Right cardiac atrium (tissue), 5 donors: Measurements from ENCODE around the gene USP9Y. TPM values are rescaled to one million over a fixed set of nuclear protein-coding genes. Genes with fewer than 3 reads are reported as not detected.

Experiments
- ATAC-seq, 2 donors: fragments of 200-7000 bp; cut with Tn5 transposase; one replicate each; pipeline versions ENCODE4 v1.8.0 to v1.9.1; 2020; ENCODE audit warnings: moderate library complexity in 2 of 2, mild to moderate bottlenecking in 1 of 2
- DNase-seq, 3 donors: peaks; one replicate each; pipeline ENCODE4 v3.0.0-alpha.2; 2020
- H3K27ac ChIP-seq: one replicate; pipeline ENCODE4 v1.5.1; 2013; ENCODE audit warnings: mild to moderate bottlenecking, low read length, control low read depth, moderate library complexity
- H3K27me3 ChIP-seq: one replicate; pipeline ENCODE4 v1.6.1; 2013; ENCODE audit not compliant: control insufficient read depth, insufficient read depth
- H3K4me1 ChIP-seq: one replicate; pipeline ENCODE4 v1.6.1; 2013; ENCODE audit warnings: low read length; ENCODE audit not compliant: control insufficient read depth, insufficient read depth
- H3K4me3 ChIP-seq: one replicate; pipeline ENCODE4 v1.5.1; 2013; ENCODE audit warnings: low read length, control low read depth
- H3K9me3 ChIP-seq: one replicate; pipeline ENCODE4 v1.6.1; 2013; ENCODE audit warnings: low read length; ENCODE audit not compliant: control insufficient read depth
- WGBS: extraction: QIAGEN DNeasy Blood & Tissue Kit; methylation state at CpG from one replicate; pipeline ENCODE4 v1.1.7; 2013; 5-methylcytosine and 5-hydroxymethylcytosine counted together
- intact Hi-C, 4 donors: fragments of 100-400 bp; cut with DNase I; formaldehyde crosslinking; loops; one replicate each; pipeline versions ENCODE4 v1.11.0 to v1.14.0; 2022 to 2023
- polyA plus RNA-seq: library from polyadenylated mRNA; stranded (reverse); fragments of 200-250 nt; gene quantifications from one replicate; pipeline ENCODE4 v1.2.3, GENCODE V29; 2013
- total RNA-seq, 4 donors: library from RNA; stranded (reverse); fragmentation: NEBNext Ultra II Directional; extraction: Animal tissue kit (Norgen Biotek cat#: 25700); gene quantifications; one replicate each; pipeline ENCODE4 v1.2.1, GENCODE V29; 2021
- donor health status: healthy with polysubstance abuse.
- donor health status: DM: no; HTN: yes; CAD: no.
- donor health status: DM: no; HTN: no; CAD: no.
- donor health status: DM: no; HTN: yes; CAD: no; lungs with severe emphysema.
- donor health status: DM: yes; HTN: yes; CAD: no.

The USP9Y gene
- total and polyA plus RNA-seq, 5 donors, result 16.3 to 18.2 (median 17.7) TPM; not detected in 2

DNA sequence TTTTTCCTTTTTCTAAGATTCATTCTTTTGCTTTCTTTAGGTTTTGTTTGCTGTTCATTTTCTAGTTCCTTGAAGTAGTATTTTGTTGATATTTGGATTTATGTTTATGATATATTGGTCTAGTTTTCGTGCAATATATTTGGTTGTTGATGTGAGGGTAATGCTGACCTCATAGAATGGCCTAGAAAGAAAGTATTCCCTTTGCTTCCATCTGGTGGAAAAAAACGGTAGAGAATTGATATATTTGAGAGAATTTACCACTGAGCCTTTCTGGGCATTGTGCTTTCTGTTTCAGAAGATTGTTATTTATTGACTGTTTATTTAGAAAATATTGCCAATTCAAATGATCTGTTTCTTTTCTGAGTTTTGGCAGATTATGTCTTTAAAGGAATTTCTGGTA lies 9.4 kb downstream of the USP9Y start:
- no peaks in the 10 kb centered on the region for H3K4me1 ChIP-seq
- ATAC-seq, result no peak

DNA sequence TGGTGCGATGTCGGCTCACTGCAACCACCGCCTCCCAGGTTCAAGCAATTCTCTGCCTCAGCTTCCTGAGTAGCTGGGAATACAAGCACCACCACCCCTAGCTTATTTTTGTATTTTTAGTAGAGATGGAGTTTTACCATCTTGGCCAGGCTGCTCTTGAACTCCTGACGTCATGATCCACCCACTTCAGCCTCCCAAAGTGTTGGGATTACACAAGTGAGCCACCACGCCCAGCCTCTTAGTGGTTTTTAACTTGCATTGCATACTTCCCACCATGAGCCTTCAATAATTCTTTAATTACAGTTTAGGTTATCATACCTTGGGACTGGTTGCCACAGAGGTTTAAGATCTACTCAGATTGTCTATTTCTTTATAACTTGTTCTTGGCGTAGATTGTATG lies 14.3 kb downstream of the USP9Y start:
- WGBS, result 85% methylated on average over 6 of the region's 6 CpGs
- Histone ChIP-seq H3K27ac (no peak overlapping the region), H3K27me3 (no peaks in the 10 kb centered on the region), H3K4me3 (no peak overlapping the region), H3K4me1 (no peaks in the 10 kb centered on the region), H3K9me3 (no peaks in the 10 kb centered on the region)
- ATAC-seq (no peak), DNase-seq (no peak)
- intact Hi-C loops, result no loop called here

More for the DNA sequence above, 9.4 kb downstream of the USP9Y start:
- intact Hi-C loops, result no loop called here
- Histone ChIP-seq H3K4me3 (no peak overlapping the region), H3K27me3 (no peaks in the 10 kb centered on the region), H3K9me3 (no peaks in the 10 kb centered on the region), H3K27ac (no peak overlapping the region)
- 31% methylated on average over 2 of the region's 2 CpGs for WGBS
- DNase-seq, result no peak

DNA sequence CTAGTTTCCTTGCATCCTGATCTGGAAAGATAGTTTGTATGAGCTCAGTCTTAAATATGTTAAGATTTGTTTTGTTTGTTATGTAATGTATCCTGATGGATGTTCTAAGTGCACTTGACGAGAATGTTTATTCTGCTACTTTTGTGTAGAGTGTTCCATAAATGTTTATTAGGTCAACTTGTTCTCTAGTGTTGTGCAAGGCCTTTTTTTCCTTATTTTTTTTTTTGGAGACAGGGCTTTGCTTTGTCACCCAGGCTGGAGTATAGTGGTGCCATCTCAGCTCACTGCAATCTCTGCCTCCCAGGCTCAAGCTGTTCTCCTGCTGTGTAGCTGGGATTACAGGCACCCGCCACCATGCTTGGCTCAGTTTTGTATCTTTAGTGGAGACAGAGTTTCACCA lies 28.7 kb downstream of the USP9Y start:
- ATAC-seq, result no peak
- Histone ChIP-seq H3K27ac (no peak overlapping the region), H3K27me3 (no peaks in the 10 kb centered on the region), H3K9me3 (no peaks in the 10 kb centered on the region), H3K4me3 (no peak overlapping the region), H3K4me1 (no peaks in the 10 kb centered on the region)
- DNase-seq, result no peak
- 92% methylated on average over 2 of the region's 2 CpGs for WGBS
- intact Hi-C loops, result no loop called here

DNA sequence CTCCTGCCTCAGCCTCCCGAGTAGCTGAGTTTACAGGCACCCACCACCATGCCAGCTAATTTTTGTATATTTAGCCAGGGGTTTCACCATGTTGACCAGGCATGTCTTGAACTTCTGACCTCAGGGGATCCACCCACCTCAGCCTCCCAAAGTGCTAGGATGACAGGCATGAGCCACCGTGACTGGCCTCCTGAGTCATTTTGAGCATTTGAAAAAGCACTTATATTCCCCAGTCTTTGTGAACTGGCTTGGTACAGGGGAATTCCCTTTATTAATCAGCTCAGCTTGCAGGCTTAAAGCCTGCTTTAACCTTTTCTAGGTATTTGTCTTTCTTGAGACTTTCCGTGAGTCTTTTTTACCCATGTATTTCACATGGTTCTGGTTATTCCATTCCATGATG lies 32.6 kb downstream of the USP9Y start:
- H3K27ac ChIP-seq, result no peak overlapping the region
- intact Hi-C loops, result no loop called here
- H3K9me3 ChIP-seq, result no peaks in the 10 kb centered on the region
- H3K4me3 ChIP-seq, result no peak overlapping the region
- no peaks in the 10 kb centered on the region for H3K4me1 ChIP-seq
- no peaks in the 10 kb centered on the region for H3K27me3 ChIP-seq
- WGBS, result 88% methylated on average over 3 of the region's 3 CpGs
- DNase-seq, result no peak
- no peak for ATAC-seq

DNA sequence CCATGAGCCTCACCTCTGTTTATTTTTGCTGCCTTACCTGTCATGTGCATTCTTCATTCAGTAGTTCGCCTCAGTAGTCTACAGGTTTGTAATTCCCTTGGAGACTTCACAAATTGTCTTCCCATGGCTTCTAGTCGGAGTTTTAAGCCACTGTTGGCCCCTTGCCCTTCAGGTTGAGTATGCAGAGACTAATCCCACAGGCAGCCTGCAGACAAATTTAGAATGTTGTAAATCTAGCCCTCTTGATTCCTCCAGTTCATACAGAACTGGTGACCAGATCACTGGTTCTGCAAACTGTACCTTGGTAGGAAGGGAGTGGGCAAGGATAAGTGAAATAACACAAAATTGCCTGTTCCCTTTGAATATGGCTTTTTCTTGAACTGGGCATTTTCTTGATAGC lies 33.0 kb downstream of the USP9Y start:
- intact Hi-C loops, result no loop called here
- Histone ChIP-seq H3K27me3 (no peaks in the 10 kb centered on the region), H3K9me3 (no peaks in the 10 kb centered on the region), H3K27ac (no peak overlapping the region), H3K4me1 (no peaks in the 10 kb centered on the region), H3K4me3 (no peak overlapping the region)
- no peak for DNase-seq
- no peak for ATAC-seq
- WGBS, result 76% methylated on average over 2 of the region's 2 CpGs

DNA sequence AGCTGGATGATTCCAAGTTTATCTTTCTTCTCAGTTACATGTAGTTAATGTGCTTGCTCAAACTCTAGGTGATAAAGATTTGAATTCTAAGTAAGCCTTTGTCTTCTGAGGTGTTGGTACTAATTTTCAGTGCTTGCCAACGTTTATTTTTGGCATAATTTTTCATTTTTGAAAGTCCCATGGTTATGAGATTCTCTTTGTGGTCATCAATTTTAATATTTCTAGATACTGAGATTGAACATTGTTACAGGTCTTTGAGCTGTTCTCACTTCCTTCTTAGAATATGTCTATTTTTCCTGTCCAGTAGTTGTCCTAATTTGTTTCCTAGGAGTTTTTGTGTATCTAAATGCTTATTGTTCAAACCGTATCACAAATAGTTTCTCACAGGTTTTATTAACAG lies 40.4 kb downstream of the USP9Y start:
- DNase-seq, result no peak
- H3K4me3 ChIP-seq, result no peak overlapping the region

DNA sequence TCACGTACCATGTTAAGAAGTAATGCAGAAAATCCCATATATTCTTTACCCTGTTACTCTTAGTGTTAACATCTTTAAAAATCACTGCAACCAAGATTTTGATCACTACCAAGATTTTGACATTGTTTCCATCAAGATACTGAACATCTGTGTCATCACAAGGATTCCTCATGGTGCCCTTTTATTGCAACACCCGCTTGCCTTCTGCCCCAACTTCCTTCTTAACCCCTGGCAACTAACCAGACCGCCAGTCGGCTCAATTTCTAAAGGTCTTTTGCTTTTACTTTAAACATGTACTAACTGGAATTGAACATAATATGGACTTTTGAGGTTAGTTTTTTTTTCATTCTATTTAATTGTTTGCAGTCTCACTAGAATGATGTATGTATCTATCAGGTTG lies 41.7 kb downstream of the USP9Y start:
- Histone ChIP-seq H3K27ac (no peak overlapping the region), H3K9me3 (no peaks in the 10 kb centered on the region), H3K4me3 (no peak overlapping the region), H3K4me1 (no peaks in the 10 kb centered on the region), H3K27me3 (no peaks in the 10 kb centered on the region)
- ATAC-seq (no peak), DNase-seq (no peak)
- intact Hi-C loops, result no loop called here
- WGBS, result 92% methylated on average over 4 of the region's 4 CpGs

More for the DNA sequence above, 40.4 kb downstream of the USP9Y start:
- Histone ChIP-seq H3K27me3 (no peaks in the 10 kb centered on the region), H3K27ac (no peak overlapping the region), H3K4me1 (no peaks in the 10 kb centered on the region), H3K9me3 (no peaks in the 10 kb centered on the region)
- no peak for ATAC-seq
- intact Hi-C loops, result no loop called here
- 65% methylated on average over 2 of the region's 2 CpGs for WGBS

DNA sequence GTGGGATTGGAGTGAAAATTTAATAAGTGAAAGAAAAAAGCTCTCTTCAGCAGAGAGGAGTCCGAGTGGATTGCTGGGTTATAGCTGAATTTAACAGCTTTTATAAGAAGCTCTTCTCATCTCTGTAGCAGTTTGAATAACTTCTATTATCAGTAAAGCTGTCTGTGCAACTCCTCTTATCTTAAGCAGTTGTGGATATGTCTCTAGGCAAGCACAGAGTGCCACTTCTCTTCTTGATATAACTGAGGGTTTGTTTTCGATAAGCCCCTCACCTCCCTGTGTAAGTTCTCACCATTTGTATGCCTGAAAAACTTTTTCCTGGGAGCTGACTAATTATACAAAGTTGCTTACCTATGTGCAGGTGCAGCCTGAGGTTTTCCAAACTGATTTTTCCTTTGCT lies 43.1 kb downstream of the USP9Y start:
- DNase-seq (no peak), ATAC-seq (no peak)
- Histone ChIP-seq H3K27ac (no peak overlapping the region), H3K4me3 (no peak overlapping the region), H3K9me3 (no peaks in the 10 kb centered on the region), H3K4me1 (no peaks in the 10 kb centered on the region), H3K27me3 (no peaks in the 10 kb centered on the region)
- WGBS, result 41% methylated on average over 2 of the region's 2 CpGs
- intact Hi-C loops, result no loop called here

DNA sequence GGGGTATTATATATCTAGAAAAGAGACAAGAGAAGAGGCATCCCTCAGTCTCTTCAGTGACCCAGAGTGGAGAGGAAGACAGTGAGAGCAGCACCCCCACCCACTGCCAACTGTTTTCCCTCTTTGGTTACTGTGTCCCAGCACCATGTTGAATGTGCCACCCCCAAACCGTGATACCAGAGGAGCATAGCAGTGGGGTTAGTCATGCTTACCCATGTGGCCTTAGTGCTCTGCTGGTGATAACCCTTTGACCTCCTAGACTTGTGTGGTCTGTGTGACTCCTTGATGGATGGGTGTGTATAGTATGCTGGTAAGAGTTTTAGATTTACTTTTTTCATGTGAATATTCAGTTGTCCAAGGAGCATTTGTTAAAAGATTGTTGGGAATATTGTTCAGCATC lies 48.3 kb downstream of the USP9Y start:
- no peaks in the 10 kb centered on the region for H3K9me3 ChIP-seq
- DNase-seq, result no peak
- WGBS, result 76% methylated on average over 1 of the region's 1 CpG
- ATAC-seq, result no peak
- H3K4me1 ChIP-seq, result no peaks in the 10 kb centered on the region
- no peak overlapping the region for H3K27ac ChIP-seq
- no peaks in the 10 kb centered on the region for H3K27me3 ChIP-seq
- intact Hi-C loops, result no loop called here
- no peak overlapping the region for H3K4me3 ChIP-seq

DNA sequence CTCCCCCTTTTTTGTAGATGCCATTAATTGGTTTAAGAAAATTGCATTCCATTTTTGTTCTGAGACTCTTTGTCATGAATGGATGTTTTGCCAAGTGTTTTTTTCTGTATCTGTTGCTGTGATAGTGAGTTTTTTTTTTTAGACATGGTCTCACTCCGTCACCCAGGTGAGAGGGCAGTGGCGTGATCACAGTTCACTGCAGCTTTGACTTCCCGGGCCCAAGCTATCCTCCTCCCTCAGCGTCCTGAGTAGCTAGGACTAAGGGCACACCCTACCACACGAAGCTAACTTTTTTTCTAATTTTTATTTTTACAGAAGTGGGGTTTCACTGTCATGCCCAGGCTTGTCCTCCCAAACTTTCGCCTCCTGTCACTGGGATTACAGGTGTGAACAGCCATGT lies 51.8 kb downstream of the USP9Y start:
- WGBS, result 89% methylated on average over 6 of the region's 6 CpGs
- no peaks in the 10 kb centered on the region for H3K4me1 ChIP-seq
- intact Hi-C loops, result no loop called here

DNA sequence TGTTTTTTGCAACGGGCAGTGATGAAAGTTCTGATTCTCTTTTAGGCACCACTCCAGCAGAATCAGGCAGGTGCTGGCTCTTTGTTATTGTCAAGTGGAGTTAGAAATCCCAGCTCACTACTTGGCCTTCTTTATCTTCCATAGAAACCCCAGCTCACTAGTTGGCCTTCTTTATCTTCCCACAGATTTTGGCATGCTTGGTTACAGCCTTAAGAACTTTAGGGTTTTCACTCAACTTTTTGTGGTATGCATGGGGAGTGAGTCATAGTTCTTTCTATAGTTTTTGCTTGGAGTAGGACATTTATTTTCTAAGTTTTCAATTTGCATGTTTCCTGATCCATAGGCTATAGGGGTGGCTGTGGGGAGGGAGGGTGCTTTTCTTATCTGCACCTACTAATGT lies 55.0 kb downstream of the USP9Y start:
- Histone ChIP-seq H3K27ac (no peak overlapping the region), H3K9me3 (no peaks in the 10 kb centered on the region), H3K4me3 (no peak overlapping the region), H3K27me3 (no peaks in the 10 kb centered on the region), H3K4me1 (no peaks in the 10 kb centered on the region)
- intact Hi-C loops, result no loop called here
- ATAC-seq, result no peak
- DNase-seq, result no peak
- WGBS, result 70% methylated on average over 1 of the region's 1 CpG

More for the DNA sequence above, 51.8 kb downstream of the USP9Y start:
- Histone ChIP-seq H3K27ac (no peak overlapping the region), H3K4me3 (no peak overlapping the region), H3K27me3 (no peaks in the 10 kb centered on the region), H3K9me3 (no peaks in the 10 kb centered on the region)
- no peak for DNase-seq
- ATAC-seq, result no peak

DNA sequence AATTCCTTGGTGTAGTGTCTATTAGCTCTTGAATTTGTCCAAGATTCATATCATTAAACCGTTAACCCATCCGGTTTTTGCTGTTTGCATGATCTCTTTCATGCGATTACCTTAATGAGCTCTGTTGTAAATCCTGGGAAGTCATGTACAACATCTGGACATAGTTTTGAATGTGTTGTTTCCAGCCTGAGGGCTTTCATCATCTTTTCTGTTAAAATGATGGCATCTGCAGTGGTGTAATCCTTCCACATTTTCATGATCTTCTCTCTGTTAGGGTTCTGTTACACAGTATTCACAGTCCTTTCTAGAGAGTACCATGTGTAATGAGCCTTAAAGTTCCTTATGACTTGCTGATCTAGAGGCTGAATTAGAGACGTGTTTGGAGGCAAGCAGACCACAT lies 64.9 kb downstream of the USP9Y start:
- Histone ChIP-seq H3K4me1 (no peaks in the 10 kb centered on the region), H3K27me3 (no peaks in the 10 kb centered on the region), H3K4me3 (no peak overlapping the region), H3K27ac (no peak overlapping the region), H3K9me3 (no peaks in the 10 kb centered on the region)
- no peak for DNase-seq
- 83% methylated on average over 4 of the region's 4 CpGs for WGBS
- ATAC-seq, result no peak
- intact Hi-C loops, result no loop called here
